K562 (cell line): Measurements from ENCODE around the gene CDKN1C.
A peak's percentile ranks its signal among the peaks of the same experiment; 100 is the strongest.

Source experiments
- BRCA1 ChIP-seq, 2 experiments: fragments of 450-650 bp in 1 of 2; sonication (generic) in 1 of 2; formaldehyde crosslinking in 1 of 2; IDR thresholded peaks; 2 replicates each; pipeline versions ENCODE4 v1.5.0 to v1.6.1; 2017 to 2020; ENCODE audit warnings: mild to moderate bottlenecking in 1 of 2, missing genetic modification reagents in 1 of 2
- CEBPB ChIP-seq: fragments of 450-650 bp; IDR thresholded peaks from 2 replicates; pipeline ENCODE4 v1.6.1; 2016; ENCODE audit warnings: missing genetic modification characterization, missing compliant biosample characterization
- E2F4 ChIP-seq: sonication (generic); formaldehyde crosslinking; IDR thresholded peaks from 2 replicates; pipeline ENCODE4 v1.8.0; 2022; ENCODE audit warnings: mild to moderate bottlenecking, low read depth, missing genetic modification reagents
- MYC ChIP-seq, 2 experiments: fragments of 250-450 bp in 1 of 2; sonication (Bioruptor Pico) in 1 of 2; IDR thresholded peaks; 2 replicates each; pipeline versions ENCODE4 v1.5.1 to v1.6.1; 2012 to 2021; ENCODE audit warnings: low read depth in 2 of 2, borderline replicate concordance in 1 of 2, improper control_type of control experiment in 1 of 2, low read length in 1 of 2, mild to moderate bottlenecking in 1 of 2, moderate library complexity in 1 of 2
- POLR2B ChIP-seq: fragments of 450-650 bp; IDR thresholded peaks from 2 replicates; pipeline ENCODE4 v1.6.1; 2018; ENCODE audit warnings: low read depth; ENCODE audit not compliant: partially characterized antibody
- TAF1 ChIP-seq: IDR thresholded peaks from 2 replicates; pipeline ENCODE4 v1.6.1; 2011; ENCODE audit warnings: mild to moderate bottlenecking, low read length, moderate library complexity; ENCODE audit not compliant: insufficient read depth, control insufficient read depth, severe bottlenecking; ENCODE audit errors: extremely low read depth
- ZNF3 ChIP-seq: fragments of 250-450 bp; sonication (Bioruptor Pico); IDR thresholded peaks from 2 replicates; pipeline ENCODE4 v1.5.0; 2021; ENCODE audit warnings: mild to moderate bottlenecking, moderate library complexity
- ZNF431 ChIP-seq: sonication (generic); formaldehyde crosslinking; IDR thresholded peaks from 2 replicates; pipeline ENCODE4 v1.8.0; 2022; ENCODE audit warnings: mild to moderate bottlenecking, missing genetic modification reagents
- TF ChIP-seq, protein P1 (sequence below): sonication (generic); formaldehyde crosslinking; IDR thresholded peaks from 2 replicates; pipeline ENCODE4 v1.4.0; 2020; ENCODE audit warnings: mild to moderate bottlenecking, missing genetic modification reagents
- TF ChIP-seq, protein P2 (sequence below), 3 experiments: IDR thresholded peaks in 2 of 3; conservative IDR thresholded peaks in 1 of 3; 2 replicates each; pipeline ENCODE4 v1.5.1; 2011 to 2012; ENCODE audit warnings: low read length in 3 of 3, mild to moderate bottlenecking in 3 of 3, control low read depth in 2 of 3, improper control_type of control experiment in 1 of 3, inconsistent platforms in 1 of 3, low read depth in 1 of 3, mixed read lengths in 1 of 3, moderate library complexity in 1 of 3; ENCODE audit not compliant: insufficient read depth in 2 of 3
- TF ChIP-seq, protein P3 (sequence below): fragments of 450-650 bp; IDR thresholded peaks from 2 replicates; pipeline ENCODE4 v1.6.1; 2016; ENCODE audit warnings: antibody characterized with exemption

- TF ChIP-seq TAF1 (no peak), BRCA1 (IDR thresholded peaks at IDR 0.05) (no peak), BRCA1 (CRISPR knock-in tag; IDR thresholded peaks at IDR 0.05) (no peak), ZNF3 (CRISPR knock-in tag) (no peak), POLR2B (no peak), MYC (IDR thresholded peaks at IDR 0.05; ENCODE audit: low read depth, low read length) (no peak; the same call in 1 of the 2 replicates), MYC (CRISPR knock-in tag; IDR thresholded peaks at IDR 0.05; ENCODE audit: borderline replicate concordance, low read depth) (no peak), ZNF431 (CRISPR knock-in tag) (no peak), CEBPB (tag) (no peak), E2F4 (CRISPR knock-in tag) (no peak)
- TF ChIP-seq, protein P1, sequence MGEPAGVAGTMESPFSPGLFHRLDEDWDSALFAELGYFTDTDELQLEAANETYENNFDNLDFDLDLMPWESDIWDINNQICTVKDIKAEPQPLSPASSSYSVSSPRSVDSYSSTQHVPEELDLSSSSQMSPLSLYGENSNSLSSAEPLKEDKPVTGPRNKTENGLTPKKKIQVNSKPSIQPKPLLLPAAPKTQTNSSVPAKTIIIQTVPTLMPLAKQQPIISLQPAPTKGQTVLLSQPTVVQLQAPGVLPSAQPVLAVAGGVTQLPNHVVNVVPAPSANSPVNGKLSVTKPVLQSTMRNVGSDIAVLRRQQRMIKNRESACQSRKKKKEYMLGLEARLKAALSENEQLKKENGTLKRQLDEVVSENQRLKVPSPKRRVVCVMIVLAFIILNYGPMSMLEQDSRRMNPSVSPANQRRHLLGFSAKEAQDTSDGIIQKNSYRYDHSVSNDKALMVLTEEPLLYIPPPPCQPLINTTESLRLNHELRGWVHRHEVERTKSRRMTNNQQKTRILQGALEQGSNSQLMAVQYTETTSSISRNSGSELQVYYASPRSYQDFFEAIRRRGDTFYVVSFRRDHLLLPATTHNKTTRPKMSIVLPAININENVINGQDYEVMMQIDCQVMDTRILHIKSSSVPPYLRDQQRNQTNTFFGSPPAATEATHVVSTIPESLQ: no peak
- TF ChIP-seq, protein P2, sequence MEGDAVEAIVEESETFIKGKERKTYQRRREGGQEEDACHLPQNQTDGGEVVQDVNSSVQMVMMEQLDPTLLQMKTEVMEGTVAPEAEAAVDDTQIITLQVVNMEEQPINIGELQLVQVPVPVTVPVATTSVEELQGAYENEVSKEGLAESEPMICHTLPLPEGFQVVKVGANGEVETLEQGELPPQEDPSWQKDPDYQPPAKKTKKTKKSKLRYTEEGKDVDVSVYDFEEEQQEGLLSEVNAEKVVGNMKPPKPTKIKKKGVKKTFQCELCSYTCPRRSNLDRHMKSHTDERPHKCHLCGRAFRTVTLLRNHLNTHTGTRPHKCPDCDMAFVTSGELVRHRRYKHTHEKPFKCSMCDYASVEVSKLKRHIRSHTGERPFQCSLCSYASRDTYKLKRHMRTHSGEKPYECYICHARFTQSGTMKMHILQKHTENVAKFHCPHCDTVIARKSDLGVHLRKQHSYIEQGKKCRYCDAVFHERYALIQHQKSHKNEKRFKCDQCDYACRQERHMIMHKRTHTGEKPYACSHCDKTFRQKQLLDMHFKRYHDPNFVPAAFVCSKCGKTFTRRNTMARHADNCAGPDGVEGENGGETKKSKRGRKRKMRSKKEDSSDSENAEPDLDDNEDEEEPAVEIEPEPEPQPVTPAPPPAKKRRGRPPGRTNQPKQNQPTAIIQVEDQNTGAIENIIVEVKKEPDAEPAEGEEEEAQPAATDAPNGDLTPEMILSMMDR (IDR thresholded peaks at IDR 0.05 in 2 of 3, conservative IDR thresholded peaks at IDR 0.05 in 1 of 3; ENCODE audit: insufficient read depth in 2 of 3, low read depth in 1 of 3, low read length in 3 of 3): peak; percentile 54 to 71 (median 69)
- TF ChIP-seq, protein P3, sequence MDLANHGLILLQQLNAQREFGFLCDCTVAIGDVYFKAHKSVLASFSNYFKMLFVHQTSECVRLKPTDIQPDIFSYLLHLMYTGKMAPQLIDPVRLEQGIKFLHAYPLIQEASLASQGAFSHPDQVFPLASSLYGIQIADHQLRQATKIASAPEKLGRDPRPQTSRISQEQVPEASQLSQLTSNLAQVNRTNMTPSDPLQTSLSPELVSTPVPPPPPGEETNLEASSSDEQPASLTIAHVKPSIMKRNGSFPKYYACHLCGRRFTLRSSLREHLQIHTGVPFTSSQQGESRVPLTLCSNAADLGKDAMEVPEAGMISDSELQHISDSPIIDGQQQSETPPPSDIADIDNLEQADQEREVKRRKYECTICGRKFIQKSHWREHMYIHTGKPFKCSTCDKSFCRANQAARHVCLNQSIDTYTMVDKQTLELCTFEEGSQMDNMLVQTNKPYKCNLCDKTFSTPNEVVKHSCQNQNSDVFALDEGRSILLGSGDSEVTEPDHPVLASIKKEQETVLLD: no peak
Measured at GRCh38 chr11:2892967-2893528, 7.5 kb upstream of the CDKN1C start.
